Type B pancreatic cell (in vitro differentiated cells): ENCODE measurements around the gene SH3GL3. TPM values are rescaled to one million over a fixed set of nuclear protein-coding genes. Genes with fewer than 3 reads are reported as not detected.

Experiments
- DNase-seq: peaks from one replicate; pipeline ENCODE4 v3.0.0; 2021; ENCODE audit warnings: mixed read lengths; ENCODE audit not compliant: unreplicated experiment; ENCODE audit errors: extremely low spot score
- H3K27ac Mint-ChIP-seq: 2 replicates; pipeline ENCODE4 v1.8.0; 2021; ENCODE audit warnings: mild to moderate bottlenecking, mixed read lengths
- H3K27me3 Mint-ChIP-seq: 2 replicates; pipeline ENCODE4 v1.8.0; 2021; ENCODE audit warnings: mixed read lengths
- H3K36me3 Mint-ChIP-seq: 2 replicates; pipeline ENCODE4 v1.8.0; 2021; ENCODE audit warnings: mixed read lengths
- H3K4me1 Mint-ChIP-seq: one replicate; pipeline ENCODE4 v1.8.0; 2021; ENCODE audit warnings: mixed read lengths; ENCODE audit not compliant: unreplicated experiment
- H3K4me3 Mint-ChIP-seq: 2 replicates; pipeline ENCODE4 v1.8.0; 2021; ENCODE audit warnings: mild to moderate bottlenecking, mixed read lengths
- H3K9me3 Mint-ChIP-seq: 2 replicates; pipeline ENCODE4 v1.8.0; 2021; ENCODE audit warnings: mixed read lengths
- CTCF ChIP-seq: fragments of 200-600 bp; sonication (generic); conservative IDR thresholded peaks from 2 replicates; pipeline ENCODE4 v1.5.0; 2021; ENCODE audit warnings: antibody characterized with exemption, mild to moderate bottlenecking
- total RNA-seq: library from RNA; stranded (reverse); gene quantifications from 2 replicates; pipeline ENCODE4 v1.2.1, GENCODE V29; 2021; ENCODE audit warnings: low replicate concordance

Gene SH3GL3
- total RNA-seq, 1 donor from 2014 or later: 10.0 TPM

- no peak for DNase-seq
- no peak for TF ChIP-seq CTCF
- Mint-ChIP-seq H3K9me3 (no peaks in the 10 kb centered on the region), H3K36me3 (no peaks in the 10 kb centered on the region), H3K4me3 (no peak overlapping the region), H3K27ac (no peak overlapping the region), H3K4me1 (no peaks in the 10 kb centered on the region), H3K27me3 (no peaks in the 10 kb centered on the region)
Observed at GRCh38 chr15:83610901-83611685, 164.0 kb downstream of the SH3GL3 start.

- Mint-ChIP-seq H3K4me3 (no peak overlapping the region), H3K9me3 (no peaks in the 10 kb centered on the region), H3K27ac (no peak overlapping the region), H3K4me1 (no peaks in the 10 kb centered on the region), H3K27me3 (no peaks in the 10 kb centered on the region), H3K36me3 (no peaks in the 10 kb centered on the region)
- no peak for TF ChIP-seq CTCF
- DNase-seq: no peak
Observed at GRCh38 chr15:83612226-83612625, 165.1 kb downstream of the SH3GL3 start.

- TF ChIP-seq CTCF: no peak
- peaks cover 3% of the 10 kb centered on the region for H3K36me3 Mint-ChIP-seq
- H3K9me3 Mint-ChIP-seq: no peaks in the 10 kb centered on the region
Observed at GRCh38 chr15:83612898-83613635, 165.9 kb downstream of the SH3GL3 start.

GRCh38 chr15:83613714-83614113 is 166.6 kb downstream of the SH3GL3 start:
- Mint-ChIP-seq H3K27me3 (no peaks in the 10 kb centered on the region), H3K9me3 (no peaks in the 10 kb centered on the region), H3K27ac (no peak overlapping the region), H3K4me3 (no peak overlapping the region), H3K4me1 (no peaks in the 10 kb centered on the region), H3K36me3 (peaks cover 3% of the 10 kb centered on the region)
- no peak for TF ChIP-seq CTCF
- DNase-seq: no peak

More at GRCh38 chr15:83612898-83613635, 165.9 kb downstream of the SH3GL3 start:
- Mint-ChIP-seq H3K27me3 (no peaks in the 10 kb centered on the region), H3K27ac (no peak overlapping the region), H3K4me1 (no peaks in the 10 kb centered on the region), H3K4me3 (no peak overlapping the region)
- no peak for DNase-seq

GRCh38 chr15:83616840-83617239 is 169.7 kb downstream of the SH3GL3 start:
- no peak for TF ChIP-seq CTCF
- no peak for DNase-seq
- H3K9me3 Mint-ChIP-seq: peaks cover 6% of the 10 kb centered on the region
- no peaks in the 10 kb centered on the region for H3K4me1 Mint-ChIP-seq
- no peaks in the 10 kb centered on the region for H3K27me3 Mint-ChIP-seq
- H3K4me3 Mint-ChIP-seq: no peak overlapping the region
- H3K36me3 Mint-ChIP-seq: peaks cover 3% of the 10 kb centered on the region
- H3K27ac Mint-ChIP-seq: no peak overlapping the region
